Measurements from ENCODE around the gene ZCCHC9.
"Not testable (repeated sequence)": the region's sequence is repeated elsewhere in the genome, so short reads cannot be mapped to it uniquely, and the experiment has no call there.

Gene ZCCHC9

GRCh38 chr5:81310402-81311063, 9.1 kb downstream of the ZCCHC9 start:
- no peak for DNase-seq

GRCh38 chr5:81313278-81313677, 11.9 kb downstream of the ZCCHC9 start:
- no peak for DNase-seq

GRCh38 chr5:81313686-81314085, 12.3 kb downstream of the ZCCHC9 start:
- DNase-seq = no peak

- no peak for DNase-seq
Measured at GRCh38 chr5:81314581-81314980, 13.2 kb downstream of the ZCCHC9 start.

GRCh38 chr5:81315336-81315735, 13.9 kb downstream of the ZCCHC9 start:
- DNase-seq = no peak

GRCh38 chr5:81315830-81316229, 14.4 kb downstream of the ZCCHC9 start:
- DNase-seq = no peak

- no peak for DNase-seq
Measured at GRCh38 chr5:81316571-81316970, 15.2 kb downstream of the ZCCHC9 start.

- no peak for DNase-seq
Measured at GRCh38 chr5:81317536-81317935, 16.1 kb downstream of the ZCCHC9 start.

GRCh38 chr5:81326554-81326953, 25.2 kb downstream of the ZCCHC9 start:
- DNase-seq = no peak

GRCh38 chr5:81334304-81335061, 33.1 kb downstream of the ZCCHC9 start:
- no peak for DNase-seq

- no peak for DNase-seq
Measured at GRCh38 chr5:81335946-81336345, 34.6 kb downstream of the ZCCHC9 start.

- no peak for DNase-seq
Measured at GRCh38 chr5:81336556-81336955, 35.2 kb downstream of the ZCCHC9 start.

GRCh38 chr5:81337803-81338202, 36.4 kb downstream of the ZCCHC9 start:
- DNase-seq = no peak

- DNase-seq = not testable (repeated sequence)
Measured at GRCh38 chr5:81338213-81338612, 36.8 kb downstream of the ZCCHC9 start.

GRCh38 chr5:81344736-81345135, 43.3 kb downstream of the ZCCHC9 start:
- DNase-seq = no peak

GRCh38 chr5:81345411-81346003, 44.1 kb downstream of the ZCCHC9 start:
- no peak for DNase-seq

- DNase-seq = no peak
Measured at GRCh38 chr5:81349161-81349560, 47.8 kb downstream of the ZCCHC9 start.

- no peak for DNase-seq
Measured at GRCh38 chr5:81350507-81350906, 49.1 kb downstream of the ZCCHC9 start.

- no peak for DNase-seq
Measured at GRCh38 chr5:81353189-81353588, 51.8 kb downstream of the ZCCHC9 start.

GRCh38 chr5:81354093-81354492, 52.7 kb downstream of the ZCCHC9 start:
- DNase-seq = no peak

- DNase-seq = no peak
Measured at GRCh38 chr5:81355291-81356251, 54.2 kb downstream of the ZCCHC9 start.

GRCh38 chr5:81359108-81359507, 57.7 kb downstream of the ZCCHC9 start:
- no peak for DNase-seq

GRCh38 chr5:81359881-81360280, 58.5 kb downstream of the ZCCHC9 start:
- no peak for DNase-seq
